ENCODE measurements around the gene CDK10.

DNA sequence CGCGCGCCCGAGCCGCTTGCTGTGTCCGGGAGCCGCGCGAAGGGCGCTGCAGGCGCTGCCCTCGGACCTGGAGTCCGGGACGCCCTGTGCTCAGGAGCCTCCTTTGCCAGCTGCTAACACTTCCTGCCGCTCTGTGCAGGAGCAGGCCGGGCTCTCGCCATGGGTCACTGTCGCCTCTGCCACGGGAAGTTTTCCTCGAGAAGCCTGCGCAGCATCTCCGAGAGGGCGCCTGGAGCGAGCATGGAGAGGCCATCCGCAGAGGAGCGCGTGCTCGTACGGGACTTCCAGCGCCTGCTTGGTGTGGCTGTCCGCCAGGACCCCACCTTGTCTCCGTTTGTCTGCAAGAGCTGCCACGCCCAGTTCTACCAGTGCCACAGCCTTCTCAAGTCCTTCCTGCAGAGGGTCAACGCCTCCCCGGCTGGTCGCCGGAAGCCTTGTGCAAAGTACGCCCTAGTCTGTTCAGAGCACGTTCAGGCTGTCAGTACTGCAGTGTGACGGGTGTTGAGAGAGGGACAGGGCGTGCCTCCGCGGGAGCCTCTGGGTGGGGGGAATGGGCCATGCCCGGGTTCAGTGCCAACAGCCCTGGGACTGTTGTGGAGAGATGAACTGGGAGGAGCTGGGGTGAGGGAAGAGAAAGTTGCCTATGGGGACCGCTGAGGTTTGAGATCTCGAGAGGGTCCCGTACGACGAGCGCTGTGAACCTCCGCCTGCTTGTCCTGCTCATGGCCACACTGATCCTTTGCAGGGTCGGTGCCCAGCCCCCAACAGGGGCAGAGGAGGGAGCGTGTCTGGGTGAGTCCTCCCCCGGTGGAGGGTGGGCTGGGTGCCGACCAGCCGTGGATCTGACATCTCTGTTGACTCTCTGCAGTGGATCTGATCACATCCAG is 36.1 kb downstream of the CDK10 start:
- TF ChIP-seq BHLHE40 (IDR thresholded peaks at IDR 0.05; ENCODE audit: borderline replicate concordance) (no peak), ZNF384 (IDR thresholded peaks at IDR 0.05) (no peak), FOXM1 (IDR thresholded peaks at IDR 0.05; ENCODE audit: borderline replicate concordance) (no peak)

All from HEK293T (cell line).